Measurements from ENCODE around the gene DCP2.

DNA sequence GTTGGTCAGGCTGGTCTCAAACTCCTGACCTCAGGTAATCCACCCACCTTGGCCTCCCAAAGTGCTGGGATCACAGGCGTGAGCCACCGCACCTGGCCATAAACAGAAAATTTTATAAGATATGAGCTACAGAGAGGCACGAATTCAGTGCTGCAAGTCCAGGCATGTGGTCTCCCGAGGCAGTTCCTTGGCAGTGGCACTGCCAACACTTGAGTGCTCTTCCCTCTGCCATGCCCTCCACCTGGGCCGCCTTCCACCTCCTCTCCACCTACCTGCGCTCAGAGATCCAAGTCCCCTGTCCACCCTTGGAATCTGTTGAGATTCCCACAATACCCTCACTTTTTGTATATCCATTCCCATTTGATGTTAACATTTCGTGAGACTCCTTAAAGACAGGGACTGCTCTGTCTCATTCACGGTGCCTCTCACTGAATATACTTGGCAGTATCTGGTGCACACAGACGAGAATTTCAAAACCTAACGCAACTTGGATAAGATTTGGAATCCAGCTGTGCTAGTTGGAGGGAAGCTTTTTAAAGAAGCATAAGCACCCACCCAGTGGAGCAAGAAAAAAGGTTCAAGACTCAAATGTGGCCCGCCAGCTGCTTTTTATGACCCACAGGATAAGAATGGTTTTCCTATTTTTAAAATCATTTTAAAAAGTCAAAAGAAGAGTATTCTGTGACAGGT, 68.3 kb downstream of the DCP2 start:
- TF ChIP-seq SIN3A (IDR thresholded peaks at IDR 0.05; ENCODE audit: borderline replicate concordance, insufficient read depth, low read length) = no peak
- no peak for TF ChIP-seq REST (IDR thresholded peaks at IDR 0.05; ENCODE audit: insufficient read depth in 1 of 2, low read depth in 2 of 2, low read length in 2 of 2)
- TF ChIP-seq POLR2AphosphoS5 (IDR thresholded peaks at IDR 0.05; ENCODE audit: low read depth, low read length) = no peak

Data from PFSK-1 (cell line).